Activated B cell treated with CpG ODN at 0.5 μM for 24 hours (primary cell): ENCODE results near the gene COPZ2. TPM values are rescaled to one million over a fixed set of nuclear protein-coding genes. Genes with fewer than 3 reads are reported as not detected.
A peak's percentile ranks its signal among the peaks of the same experiment; 100 is the strongest.
"Not testable (repeated sequence)": the region's sequence is repeated elsewhere in the genome, so short reads cannot be mapped to it uniquely, and the experiment has no call there.

Experiments
- ATAC-seq: fragments of 200-7000 bp; cut with Tn5 transposase; one replicate; pipeline ENCODE4 v1.10.0; 2021; ENCODE audit warnings: low read depth, mild to moderate bottlenecking, moderate library complexity
- CTCF ChIA-PET: fragments of 350-600 bp; sonication (Branson Sonifier 250); formaldehyde crosslinking; loops from one replicate; lab custom pipeline; 2021; ENCODE audit warnings: antibody characterized with exemption; lab: Charles Lee
- POLR2A ChIA-PET: fragments of 350-600 bp; sonication (Branson Sonifier 250); formaldehyde crosslinking; loops from one replicate; lab custom pipeline; 2021; ENCODE audit warnings: antibody characterized with exemption; lab: Charles Lee
- DNase-seq: peaks from one replicate; pipeline ENCODE4 v3.0.0; 2022
- H3K27ac Mint-ChIP-seq: one replicate; pipeline ENCODE4 v1.8.0; 2020; ENCODE audit warnings: mixed read lengths
- H3K27me3 Mint-ChIP-seq: one replicate; pipeline ENCODE4 v1.8.0; 2021; ENCODE audit warnings: mixed read lengths
- H3K36me3 Mint-ChIP-seq: one replicate; pipeline ENCODE4 v1.8.0; 2021; ENCODE audit warnings: low read depth, mixed read lengths
- H3K4me1 Mint-ChIP-seq: one replicate; pipeline ENCODE4 v1.8.0; 2021; ENCODE audit warnings: mixed read lengths
- H3K4me3 Mint-ChIP-seq: one replicate; pipeline ENCODE4 v1.8.0; 2020; ENCODE audit warnings: mild to moderate bottlenecking, mixed read lengths
- H3K9me3 Mint-ChIP-seq: one replicate; pipeline ENCODE4 v1.8.0; 2020; ENCODE audit warnings: mixed read lengths
- intact Hi-C: fragments of 100-400 bp; cut with micrococcal nuclease; formaldehyde crosslinking; loops from one replicate; pipeline ENCODE4 v1.15.1; 2024
- total RNA-seq: library from RNA; stranded (reverse); gene quantifications from 2 replicates; pipeline ENCODE4 v1.2.3, GENCODE V29; 2022
- TF ChIP-seq, protein P1 (sequence below): fragments of 200-600 bp; IDR thresholded peaks from one replicate; pipeline ENCODE4 v1.8.0; 2022; ENCODE audit warnings: antibody characterized with exemption, mild to moderate bottlenecking

Gene COPZ2
- total RNA-seq, 1 donor from 2014 or later = 3.3 TPM

DNA sequence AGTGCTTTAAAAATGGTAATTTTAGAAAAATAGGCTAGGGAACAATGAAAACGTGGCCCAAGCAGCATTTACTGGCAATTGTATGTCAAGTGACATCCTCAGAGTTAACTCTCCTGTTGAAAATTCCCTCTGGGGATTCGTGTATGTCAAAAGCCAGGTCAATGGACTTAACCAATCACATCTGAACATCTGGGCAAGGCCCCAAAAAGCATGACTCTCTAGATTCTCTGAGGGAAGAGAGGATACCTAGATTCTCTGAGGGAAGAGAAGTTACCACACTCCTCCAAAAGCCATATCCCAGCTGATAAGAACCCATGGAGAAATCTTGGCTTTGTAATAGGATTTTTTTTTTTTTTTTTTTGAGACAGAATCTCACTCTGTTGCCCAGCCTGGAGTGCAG, 34.1 kb upstream of the COPZ2 start:
- CTCF ChIA-PET = interaction anchor here (0.9 to 6.9 kb wide), 3 partner anchors 13 to 45 kb away, joined by 3 to 148 read pairs (median 3); no protein-coding TSS in a partner anchor
- Mint-ChIP-seq H3K9me3 (no peaks in the 10 kb centered on the region), H3K36me3 (peaks cover 66% of the 10 kb centered on the region), H3K27ac (no peak overlapping the region), H3K27me3 (no peaks in the 10 kb centered on the region), H3K4me3 (no peak overlapping the region), H3K4me1 (no peaks in the 10 kb centered on the region)
- TF ChIP-seq, protein P1, sequence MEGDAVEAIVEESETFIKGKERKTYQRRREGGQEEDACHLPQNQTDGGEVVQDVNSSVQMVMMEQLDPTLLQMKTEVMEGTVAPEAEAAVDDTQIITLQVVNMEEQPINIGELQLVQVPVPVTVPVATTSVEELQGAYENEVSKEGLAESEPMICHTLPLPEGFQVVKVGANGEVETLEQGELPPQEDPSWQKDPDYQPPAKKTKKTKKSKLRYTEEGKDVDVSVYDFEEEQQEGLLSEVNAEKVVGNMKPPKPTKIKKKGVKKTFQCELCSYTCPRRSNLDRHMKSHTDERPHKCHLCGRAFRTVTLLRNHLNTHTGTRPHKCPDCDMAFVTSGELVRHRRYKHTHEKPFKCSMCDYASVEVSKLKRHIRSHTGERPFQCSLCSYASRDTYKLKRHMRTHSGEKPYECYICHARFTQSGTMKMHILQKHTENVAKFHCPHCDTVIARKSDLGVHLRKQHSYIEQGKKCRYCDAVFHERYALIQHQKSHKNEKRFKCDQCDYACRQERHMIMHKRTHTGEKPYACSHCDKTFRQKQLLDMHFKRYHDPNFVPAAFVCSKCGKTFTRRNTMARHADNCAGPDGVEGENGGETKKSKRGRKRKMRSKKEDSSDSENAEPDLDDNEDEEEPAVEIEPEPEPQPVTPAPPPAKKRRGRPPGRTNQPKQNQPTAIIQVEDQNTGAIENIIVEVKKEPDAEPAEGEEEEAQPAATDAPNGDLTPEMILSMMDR = no peak
- POLR2A ChIA-PET = interaction anchor here (1.1 to 1.5 kb wide), 2 partner anchors 23 to 131 kb away, joined by 3 read pairs; partner anchors contain the start of genes NFE2L1 and PNPO
- DNase-seq = no peak
- intact Hi-C loops = no loop called here
- ATAC-seq = no peak

DNA sequence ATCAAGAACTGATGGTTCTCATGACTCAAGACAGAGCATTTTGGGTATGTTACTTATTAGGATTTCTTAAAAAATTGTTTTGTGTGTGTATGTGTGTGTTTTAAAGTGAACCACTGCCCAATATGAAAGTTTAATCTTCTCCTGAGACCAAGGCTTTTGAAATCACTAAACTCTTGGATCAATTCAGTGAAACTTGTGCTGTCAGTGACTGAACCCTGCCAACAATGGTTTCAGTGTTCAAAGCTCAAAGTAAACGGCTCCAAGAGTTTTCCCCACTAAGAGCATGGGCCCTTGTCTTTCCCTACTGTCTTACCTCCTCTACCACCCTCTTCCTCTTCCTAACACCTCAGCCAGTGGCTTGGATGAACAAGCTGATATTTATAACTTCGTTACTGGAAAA, 32.6 kb upstream of the COPZ2 start:
- Mint-ChIP-seq H3K27me3 (no peaks in the 10 kb centered on the region), H3K9me3 (no peaks in the 10 kb centered on the region), H3K4me1 (no peaks in the 10 kb centered on the region), H3K4me3 (no peak overlapping the region), H3K36me3 (peaks cover 66% of the 10 kb centered on the region), H3K27ac (peak overlapping the region; percentile 4)
- ChIA-PET POLR2A (no interaction called here), CTCF (interaction anchor here (1.1 kb wide), 1 partner anchor 44 kb away, joined by 4 read pairs; no protein-coding TSS in a partner anchor)
- intact Hi-C loops = no loop called here
- no peak for DNase-seq
- ATAC-seq = no peak
- TF ChIP-seq, protein P1 = no peak

DNA sequence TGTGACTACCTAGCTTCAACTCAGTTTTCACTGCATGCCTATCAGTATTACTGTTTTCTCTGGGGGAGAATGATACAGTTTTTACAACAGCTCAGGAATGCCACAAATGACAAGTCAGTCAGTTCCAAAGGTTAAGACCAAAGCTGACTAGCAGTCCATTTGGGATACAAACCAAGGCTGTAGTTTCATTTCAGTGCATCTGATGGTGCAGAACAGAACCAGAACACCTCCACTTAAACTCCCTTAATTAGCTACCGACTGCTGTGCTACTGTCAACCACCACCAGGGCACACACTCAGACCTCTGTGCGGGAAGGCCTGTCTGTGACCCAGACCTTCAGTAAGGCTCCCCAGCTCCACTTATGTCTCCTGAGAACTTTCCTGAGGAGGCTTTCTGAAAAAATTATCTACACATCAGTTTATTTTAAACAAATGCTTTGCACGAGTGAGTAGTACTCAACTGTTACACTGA, 30.9 kb upstream of the COPZ2 start:
- Mint-ChIP-seq H3K27me3 (no peaks in the 10 kb centered on the region), H3K9me3 (no peaks in the 10 kb centered on the region), H3K27ac (peak overlapping the region; percentile 41), H3K4me1 (no peaks in the 10 kb centered on the region), H3K4me3 (no peak overlapping the region), H3K36me3 (peaks cover 67% of the 10 kb centered on the region)
- TF ChIP-seq, protein P1 = no peak
- ChIA-PET POLR2A (interaction anchor here (0.5 to 1.6 kb wide), 6 partner anchors 20 to 1480 kb away, joined by 3 to 9 read pairs (median 3); partner anchors contain the start of genes CDK5RAP3 and NFE2L1), CTCF (interaction anchor here (0.6 to 1.8 kb wide), 5 partner anchors 12 to 120 kb away, joined by 3 to 6 read pairs (median 3); no protein-coding TSS in a partner anchor)
- DNase-seq = no peak
- intact Hi-C loops = no loop called here
- peak; percentile 57 for ATAC-seq

DNA sequence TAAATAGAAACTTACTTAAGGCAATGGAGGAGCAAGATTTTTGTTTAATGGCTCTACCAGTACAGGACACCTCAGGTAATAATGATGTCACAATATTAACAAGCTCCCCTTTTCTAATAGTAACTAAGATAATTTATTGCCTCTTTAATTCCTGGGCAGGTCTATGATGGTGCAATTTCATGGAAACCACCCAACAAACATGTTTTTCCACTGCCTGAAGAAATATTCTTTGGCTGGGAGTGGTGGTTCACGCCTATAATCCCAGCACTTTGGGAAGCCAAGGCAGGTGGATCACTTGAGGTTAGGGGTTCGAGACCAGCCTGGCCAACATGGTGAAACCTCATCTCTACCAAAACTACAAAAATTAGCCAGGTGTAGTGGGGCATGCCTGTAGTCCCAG, 30.2 kb upstream of the COPZ2 start:
- ChIA-PET POLR2A (interaction anchor here (0.9 to 1.6 kb wide), 3 partner anchors 31 to 97 kb away, joined by 3 read pairs; partner anchors contain the start of gene CDK5RAP3), CTCF (interaction anchor here (1.5 to 1.8 kb wide), 2 partner anchors 42 to 119 kb away, joined by 3 to 6 read pairs; no protein-coding TSS in a partner anchor)
- peaks cover 64% of the 10 kb centered on the region for H3K36me3 Mint-ChIP-seq
- DNase-seq, intact Hi-C loops, ATAC-seq, H3K4me1 Mint-ChIP-seq, H3K4me3 Mint-ChIP-seq, H3K27ac Mint-ChIP-seq, H3K27me3 Mint-ChIP-seq, H3K9me3 Mint-ChIP-seq: not testable (repeated sequence)

DNA sequence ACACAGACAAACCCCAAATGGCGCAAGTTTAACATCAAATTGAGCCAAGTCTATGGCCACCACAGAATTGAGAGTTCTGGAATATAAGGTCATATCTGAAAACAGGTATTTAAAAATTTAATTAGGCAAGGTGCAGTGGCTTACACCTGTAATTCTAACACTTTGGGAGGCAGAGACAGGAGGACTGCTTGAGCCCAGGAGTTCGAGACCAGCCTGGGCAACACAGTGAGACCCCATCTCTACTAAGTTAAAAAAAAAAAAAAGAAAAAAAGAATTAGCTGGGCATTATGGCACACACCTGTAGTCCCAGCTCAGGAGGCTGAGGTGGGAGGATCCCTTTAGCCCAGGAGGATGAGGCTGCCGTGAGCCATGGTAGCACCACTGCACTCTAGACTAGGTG, 29.6 kb upstream of the COPZ2 start:
- no peak for DNase-seq
- CTCF ChIA-PET = interaction anchor here (1.0 to 2.9 kb wide), 3 partner anchors 11 to 62 kb away, joined by 3 to 7 read pairs (median 6); no protein-coding TSS in a partner anchor

More for the DNA sequence above, 29.6 kb upstream of the COPZ2 start:
- Mint-ChIP-seq H3K4me1 (no peaks in the 10 kb centered on the region), H3K4me3 (no peak overlapping the region), H3K36me3 (peaks cover 66% of the 10 kb centered on the region), H3K9me3 (no peaks in the 10 kb centered on the region), H3K27ac (no peak overlapping the region), H3K27me3 (no peaks in the 10 kb centered on the region)
- TF ChIP-seq, protein P1 = no peak
- POLR2A ChIA-PET = interaction anchor here (0.7 to 2.1 kb wide), 2 partner anchors 12 to 18 kb away, joined by 3 to 11 read pairs; no protein-coding TSS in a partner anchor
- intact Hi-C loops = no loop called here
- ATAC-seq = no peak
